ENCODE data around the gene LRR1.

GRCh38 chr14:49553892-49554291, 44.8 kb upstream of the LRR1 start:
- TF ChIP-seq ZNF280B (CRISPR knock-in tag; IDR thresholded peaks at IDR 0.05): no peak
- no peak for TF ChIP-seq TAF1 (IDR thresholded peaks at IDR 0.05; ENCODE audit: control insufficient read depth, extremely low read depth, insufficient read depth, low read length, severe bottlenecking)
- TF ChIP-seq E2F4 (CRISPR knock-in tag; IDR thresholded peaks at IDR 0.05; ENCODE audit: low read depth): no peak
- no peak for TF ChIP-seq MAX (CRISPR knock-in tag; IDR thresholded peaks at IDR 0.05)
- TF ChIP-seq ZNF830 (CRISPR knock-in tag; IDR thresholded peaks at IDR 0.05): no peak
- no peak for TF ChIP-seq MXD1 (CRISPR knock-in tag; IDR thresholded peaks at IDR 0.05; ENCODE audit: borderline replicate concordance, poor library complexity, severe bottlenecking)
- no peak for TF ChIP-seq HOMEZ (CRISPR knock-in tag; IDR thresholded peaks at IDR 0.05)
- TF ChIP-seq TEAD1 (CRISPR knock-in tag; IDR thresholded peaks at IDR 0.05): no peak
- no peak for TF ChIP-seq ESRRA (IDR thresholded peaks at IDR 0.05; ENCODE audit: borderline replicate concordance, low read depth)
- no peak for TF ChIP-seq POLR2A (conservative IDR thresholded peaks at IDR 0.05)
- TF ChIP-seq SNIP1 (IDR thresholded peaks at IDR 0.05; ENCODE audit: low read depth): no peak

Data from K562 (cell line).